GM18867 (cell line): ENCODE results near the gene TCTN1.

Experiments
- ATAC-seq: cut with Tn5 transposase; IDR thresholded peaks from one replicate; pipeline ENCODE4 v1.9.1; 2021; ENCODE audit warnings: mild to moderate bottlenecking, moderate library complexity; ENCODE audit not compliant: unreplicated experiment

TCTN1 gene

DNA sequence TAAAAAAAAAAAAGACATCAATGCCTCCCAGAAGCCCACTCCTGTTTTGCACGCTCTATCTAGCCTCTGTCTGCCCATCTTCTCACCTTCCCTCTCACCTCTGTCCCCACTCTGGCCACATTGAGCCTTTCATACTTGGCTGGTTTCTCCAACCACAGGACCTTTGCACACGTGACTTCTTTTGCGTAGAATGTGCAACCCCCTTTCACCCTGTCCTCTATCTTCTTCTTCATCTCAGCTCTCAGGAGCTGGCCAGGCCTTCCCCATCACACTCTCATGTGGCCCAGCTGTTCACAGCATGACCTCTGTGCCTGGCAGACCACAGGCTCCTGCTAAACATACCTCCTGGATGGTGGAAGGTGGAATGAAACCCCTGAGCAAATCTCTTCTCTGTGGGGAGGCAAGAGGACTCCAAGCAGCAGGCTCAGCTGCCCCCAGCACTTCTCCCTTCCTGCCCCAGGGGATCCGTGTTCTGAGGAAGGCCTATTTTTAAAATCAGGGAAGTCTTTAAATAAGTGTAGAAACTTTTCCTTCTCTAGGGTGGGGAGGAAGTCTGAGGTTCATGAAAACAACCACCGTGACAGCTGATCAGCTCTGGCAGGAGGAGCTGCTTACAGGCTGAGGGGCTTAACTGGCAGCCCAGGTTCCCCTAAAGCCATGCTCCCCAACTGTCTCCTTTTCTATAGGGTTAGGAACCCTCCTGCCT lies 63.4 kb downstream of the TCTN1 start:
- peak; percentile 81 for ATAC-seq

DNA sequence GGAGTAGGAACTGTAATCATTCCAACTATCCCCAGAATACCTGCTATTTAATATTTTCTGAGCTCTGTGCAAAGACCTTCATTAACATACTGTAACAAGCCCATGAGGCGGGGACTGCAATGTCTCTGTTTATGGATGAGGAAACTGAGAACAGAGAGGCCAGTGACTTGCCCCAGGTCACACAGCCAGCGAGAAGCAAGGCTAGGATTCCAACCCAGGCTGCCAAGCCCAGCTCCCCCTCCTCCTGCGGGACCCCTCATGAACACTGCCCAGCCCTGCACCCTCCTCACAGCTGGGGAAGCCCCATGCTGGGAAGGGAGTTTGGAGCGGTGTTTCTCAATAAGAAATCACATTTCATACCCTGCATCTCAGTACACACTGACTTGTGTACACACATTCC lies 64.1 kb downstream of the TCTN1 start:
- ATAC-seq, result no peak

- no peak for ATAC-seq
Measured at GRCh38 chr12:110679201-110679600, 65.3 kb downstream of the TCTN1 start.

DNA sequence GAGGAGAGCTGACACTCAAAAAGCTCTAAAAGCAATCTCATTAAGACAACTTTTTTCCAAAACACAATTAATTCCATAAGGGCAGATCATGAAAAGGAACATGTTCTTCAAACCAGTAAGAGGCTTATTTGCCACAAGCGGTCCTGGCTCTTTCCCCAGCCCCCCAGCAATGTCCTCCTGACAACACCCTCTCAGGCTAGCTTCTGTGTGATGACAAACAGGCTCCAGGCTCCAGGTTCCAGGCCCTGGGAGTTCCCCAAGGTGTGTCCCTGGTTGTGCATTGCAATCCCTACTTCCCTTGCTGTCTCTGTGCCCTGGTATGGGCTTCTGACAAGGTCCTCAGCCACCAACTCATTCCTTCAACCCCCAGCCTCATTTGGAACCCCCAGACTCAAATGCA lies 66.1 kb downstream of the TCTN1 start:
- no peak for ATAC-seq

DNA sequence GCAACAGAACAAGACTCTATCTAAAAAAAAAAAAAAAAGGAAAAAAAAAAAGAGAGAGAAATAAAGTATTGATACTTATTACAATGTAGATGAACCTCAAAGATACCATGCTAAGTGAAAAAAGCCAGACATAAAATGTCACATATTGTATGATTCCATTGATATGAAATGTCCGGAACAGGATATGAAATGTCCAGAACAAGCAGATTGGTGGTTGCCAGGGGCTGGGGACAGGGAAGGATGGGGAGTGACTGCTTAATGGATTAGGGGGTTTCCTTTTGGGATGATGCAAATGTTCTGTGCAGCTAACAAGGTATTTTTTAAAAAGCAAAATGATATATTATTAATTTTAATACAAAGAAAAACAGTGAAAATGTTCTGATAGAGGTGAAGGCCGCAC lies 70.0 kb downstream of the TCTN1 start:
- ATAC-seq, result no peak

DNA sequence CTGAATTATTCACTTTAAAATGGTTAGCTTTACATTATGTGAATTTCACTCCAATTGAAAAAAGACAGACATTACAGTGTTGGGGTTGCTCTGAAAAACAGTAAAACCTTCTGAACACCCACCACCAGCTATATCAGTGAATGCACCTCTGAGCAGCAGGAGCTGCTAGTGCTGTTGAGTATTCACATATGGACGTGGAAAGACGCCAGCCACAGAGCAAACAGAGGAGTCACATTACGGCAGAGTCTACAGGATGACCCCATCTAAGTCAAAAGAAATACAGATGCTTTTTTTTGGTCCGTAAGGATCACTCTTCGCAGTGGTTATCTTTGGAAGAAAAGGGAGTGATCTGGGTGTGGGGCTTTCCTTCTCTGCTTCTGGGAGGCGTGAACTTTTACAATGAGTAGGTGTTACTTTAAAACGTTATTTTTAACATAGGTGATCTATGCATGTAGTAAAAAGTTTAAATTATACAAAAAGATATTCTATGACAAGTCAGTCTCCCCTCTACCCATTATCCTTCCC lies 70.4 kb downstream of the TCTN1 start:
- no peak for ATAC-seq

DNA sequence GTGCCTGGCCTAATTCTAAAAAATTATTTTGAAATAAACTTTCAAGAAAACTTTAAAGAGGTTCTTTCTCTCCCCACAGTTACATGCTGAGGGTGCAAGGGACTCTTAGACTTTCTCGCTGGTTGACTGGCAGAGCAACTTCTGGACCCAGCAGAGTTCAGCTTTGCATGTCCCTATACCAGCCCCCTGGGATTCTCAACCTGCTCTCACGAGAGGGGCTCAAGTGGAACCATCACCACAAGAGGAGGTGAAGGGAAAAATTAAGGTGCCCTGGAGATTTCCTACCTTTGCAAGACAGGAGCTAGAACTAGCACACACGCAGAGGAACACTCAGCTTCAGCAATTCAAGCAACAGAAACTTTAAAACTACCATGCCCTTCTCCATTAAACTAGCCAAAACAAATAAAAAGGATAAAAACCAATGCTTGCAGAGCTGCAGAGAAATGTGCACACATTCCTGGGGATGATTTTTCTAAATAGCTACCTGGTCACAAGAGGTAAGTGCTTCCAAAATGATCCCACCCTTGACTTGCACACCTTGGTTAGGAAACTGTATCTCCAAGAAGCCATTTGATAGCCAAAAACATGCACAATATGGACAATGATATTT lies 72.5 kb downstream of the TCTN1 start:
- no peak for ATAC-seq

GRCh38 chr12:110687396-110688169 lies 73.7 kb downstream of the TCTN1 start:
- ATAC-seq, result no peak

GRCh38 chr12:110688446-110689280 lies 74.7 kb downstream of the TCTN1 start, which contains the start of gene HVCN1:
Gene HVCN1 (minus strand): TSS chr12:110689115. CDS start chr12:110683245, 5,870 bp downstream.
- peak; percentile 22 for ATAC-seq

DNA sequence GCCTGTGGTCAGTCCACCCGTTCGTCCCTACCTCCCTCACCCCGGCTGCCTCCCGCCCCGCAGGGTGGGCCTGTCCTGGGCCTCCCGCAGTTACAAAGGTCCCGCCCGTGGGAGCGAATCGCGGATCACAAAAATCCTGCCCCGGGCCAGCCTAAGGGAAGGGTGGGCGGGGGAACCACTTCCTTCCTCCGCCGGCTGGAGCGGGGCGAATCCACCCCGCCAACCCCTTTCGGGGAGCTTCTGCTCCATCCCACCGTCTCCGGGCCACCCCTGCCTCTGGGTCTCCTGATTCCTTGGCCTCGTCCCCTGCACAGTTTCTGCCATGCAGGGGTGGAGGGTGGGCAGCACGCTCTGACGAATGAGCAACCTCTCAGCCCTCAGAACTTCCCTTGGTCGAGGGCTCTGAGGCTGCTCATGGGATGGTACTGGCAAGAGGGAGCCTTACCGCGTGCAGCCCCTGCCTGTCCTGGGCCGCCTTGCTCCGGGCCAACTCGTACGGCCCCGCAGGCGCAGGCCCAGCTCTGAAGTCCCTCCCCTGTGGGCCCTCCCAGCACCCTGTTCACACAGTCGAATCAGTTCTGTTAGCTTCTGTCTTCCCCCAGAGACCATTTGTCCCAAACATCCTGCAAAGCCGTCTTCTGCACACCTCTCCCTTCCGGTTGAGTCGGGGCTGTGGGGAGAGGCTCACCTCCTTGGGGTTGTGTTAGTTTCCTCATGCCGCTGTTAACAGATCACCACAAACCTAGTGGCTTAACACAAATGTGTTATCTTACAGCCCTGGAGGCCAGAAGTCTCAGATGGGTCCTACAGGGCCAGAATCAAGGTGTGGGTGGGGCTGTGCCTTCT lies 75.6 kb downstream of the TCTN1 start:
- peak; percentile 49 for ATAC-seq

GRCh38 chr12:110690127-110690430 lies 76.2 kb downstream of the TCTN1 start:
- no peak for ATAC-seq

DNA sequence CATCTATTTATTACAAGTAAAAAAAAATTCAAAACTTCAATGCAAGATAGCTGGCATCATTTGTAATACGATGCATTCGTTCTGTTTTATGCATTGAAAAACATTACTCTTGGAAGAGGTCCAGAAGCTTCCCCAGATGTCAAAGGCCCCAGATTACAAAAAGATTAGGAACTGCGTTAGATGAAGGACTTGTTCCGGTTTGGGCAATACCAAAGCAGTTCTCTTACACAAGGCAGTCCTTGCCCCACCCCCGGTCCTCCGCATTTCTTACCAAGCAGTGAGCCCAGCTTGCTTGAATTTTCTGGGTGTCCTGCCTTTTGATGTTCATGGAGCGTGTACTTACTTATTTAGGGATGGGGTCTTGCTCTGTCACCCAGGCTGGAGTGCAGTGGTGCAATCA lies 79.8 kb downstream of the TCTN1 start:
- ATAC-seq, result no peak

DNA sequence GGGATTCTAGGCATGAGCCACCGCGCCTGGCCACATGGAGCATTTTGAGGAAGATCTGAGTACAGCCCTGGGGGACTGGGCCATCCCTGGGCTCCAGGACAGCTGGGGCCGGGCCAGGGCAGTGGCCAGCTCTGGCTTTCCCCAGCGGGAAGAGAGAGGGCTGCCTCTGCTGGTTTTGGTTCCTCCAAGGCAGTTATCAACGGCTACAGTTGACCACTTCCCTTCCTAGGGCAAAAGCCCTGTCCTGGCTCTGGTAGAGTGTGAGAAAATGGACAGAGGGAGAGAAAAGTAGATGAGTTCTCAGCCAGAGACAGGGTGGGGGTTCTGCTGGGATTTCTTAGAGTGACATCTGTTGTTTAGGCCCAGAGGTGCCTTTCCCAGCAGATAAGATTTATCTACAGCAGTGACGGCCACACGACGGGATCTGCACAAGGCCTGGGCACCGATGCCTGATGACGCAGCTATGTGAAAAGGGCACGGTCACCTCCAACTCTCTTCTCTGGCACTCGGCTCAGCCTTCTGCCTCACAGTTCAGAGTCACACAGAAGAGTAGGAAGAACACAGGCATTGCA lies 80.5 kb downstream of the TCTN1 start:
- ATAC-seq, result no peak

GRCh38 chr12:110696283-110696682 lies 82.4 kb downstream of the TCTN1 start:
- no peak for ATAC-seq

- no peak for ATAC-seq
Measured at GRCh38 chr12:110697236-110697635, 83.3 kb downstream of the TCTN1 start.

GRCh38 chr12:110698171-110698902 lies 84.4 kb downstream of the TCTN1 start:
- peak; percentile 85 for ATAC-seq
